Middle frontal gyrus (tissue), 1 donor: ENCODE results near the gene MFSD6.
A peak's percentile ranks its signal among the peaks of the same experiment; 100 is the strongest.
"Not testable (repeated sequence)": the region's sequence is repeated elsewhere in the genome, so short reads cannot be mapped to it uniquely, and the experiment has no call there.

Experiments used
- DNase-seq: peaks from one replicate; pipeline ENCODE4 v3.0.0-alpha.2; 2015; ENCODE audit warnings: low spot score; ENCODE audit errors: extremely low spot score

MFSD6 gene

DNA sequence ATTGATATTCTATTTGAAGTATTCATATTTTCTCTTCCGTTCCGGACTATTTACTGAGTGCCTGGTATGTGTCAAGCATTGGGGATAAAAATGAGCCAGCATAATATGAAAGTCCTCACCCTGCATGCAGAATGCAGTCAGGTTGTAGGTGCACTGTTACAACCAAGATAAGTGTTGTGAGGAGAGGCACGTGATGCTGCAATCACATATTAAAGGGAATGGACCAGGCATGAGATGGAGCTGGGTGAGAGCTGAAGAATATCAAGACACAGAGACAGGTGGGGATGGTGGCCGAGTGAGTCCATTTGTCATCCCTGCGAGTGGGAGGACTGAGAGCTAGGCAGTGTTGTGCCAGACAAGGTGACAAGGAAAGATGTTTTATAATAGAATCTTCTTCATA lies 52.3 kb downstream of the MFSD6 start:
- DNase-seq, result no peak

DNA sequence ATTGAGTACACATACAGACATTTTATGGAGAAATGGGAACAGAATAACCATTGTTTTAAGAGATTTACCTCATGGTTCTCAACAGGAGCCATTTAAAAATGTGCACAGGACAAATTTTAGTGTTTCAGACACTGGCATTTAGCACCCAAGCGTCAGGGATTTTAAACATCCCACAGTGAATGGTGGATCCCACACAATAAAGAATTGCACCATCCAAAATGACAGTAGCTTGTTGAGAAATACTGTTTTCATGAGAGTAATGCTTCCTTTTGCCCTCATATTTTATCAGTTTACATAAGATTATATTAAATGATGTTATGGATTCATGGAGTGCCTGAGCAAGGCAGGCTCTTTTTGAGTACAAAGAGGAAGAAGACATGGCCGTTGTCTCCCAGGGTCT lies 54.0 kb downstream of the MFSD6 start:
- DNase-seq, result no peak

GRCh38 chr2:190462611-190463010 lies 54.5 kb downstream of the MFSD6 start:
- no peak for DNase-seq

DNA sequence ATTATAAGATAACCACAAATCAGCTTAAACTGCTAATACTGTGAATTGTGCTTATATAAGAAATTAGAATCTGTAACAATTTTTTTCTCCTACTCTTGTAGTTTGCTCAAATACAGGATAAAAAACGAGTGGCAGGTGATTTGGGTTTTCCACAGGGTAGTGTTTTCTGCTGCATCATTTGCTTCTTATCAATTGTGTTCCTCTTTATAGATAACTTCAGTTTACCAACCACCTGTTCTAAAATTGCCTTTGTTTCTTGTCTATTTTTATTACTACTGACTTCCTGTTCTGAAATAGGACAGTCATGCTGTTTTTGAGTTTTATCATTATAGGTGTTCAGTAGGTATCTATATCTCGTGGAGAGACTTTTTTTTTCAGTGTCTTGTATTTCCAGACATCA lies 56.9 kb downstream of the MFSD6 start:
- DNase-seq, result no peak

DNA sequence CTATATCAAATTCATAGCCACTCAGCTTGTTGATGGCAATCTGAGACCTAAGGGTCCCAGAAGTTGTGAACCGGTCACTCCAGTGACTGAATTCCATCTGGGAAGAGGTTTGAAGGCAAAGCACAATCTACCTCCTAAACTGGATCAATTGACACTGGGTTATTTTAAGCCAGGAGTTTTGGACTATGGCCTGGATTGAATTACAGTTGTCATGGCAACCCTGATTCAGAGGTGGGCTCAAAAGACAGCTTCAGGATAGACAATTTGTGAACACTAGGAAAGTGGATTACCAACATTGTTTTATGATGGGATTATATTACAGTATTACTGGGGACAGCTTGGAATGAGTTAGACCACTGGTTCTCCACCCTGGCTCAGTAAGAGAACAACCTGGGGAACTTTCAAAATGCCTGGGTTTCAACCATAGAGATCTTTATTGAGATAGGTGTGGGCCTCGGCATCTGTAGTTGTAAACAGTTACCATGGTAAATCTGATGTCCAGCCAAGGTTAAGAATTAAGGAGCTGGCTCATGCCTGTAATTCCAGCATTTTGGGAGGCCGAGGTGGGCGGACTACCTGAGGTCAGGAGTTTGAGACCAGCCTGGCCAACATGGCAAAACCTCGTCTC lies 58.8 kb downstream of the MFSD6 start:
- DNase-seq, result no peak

DNA sequence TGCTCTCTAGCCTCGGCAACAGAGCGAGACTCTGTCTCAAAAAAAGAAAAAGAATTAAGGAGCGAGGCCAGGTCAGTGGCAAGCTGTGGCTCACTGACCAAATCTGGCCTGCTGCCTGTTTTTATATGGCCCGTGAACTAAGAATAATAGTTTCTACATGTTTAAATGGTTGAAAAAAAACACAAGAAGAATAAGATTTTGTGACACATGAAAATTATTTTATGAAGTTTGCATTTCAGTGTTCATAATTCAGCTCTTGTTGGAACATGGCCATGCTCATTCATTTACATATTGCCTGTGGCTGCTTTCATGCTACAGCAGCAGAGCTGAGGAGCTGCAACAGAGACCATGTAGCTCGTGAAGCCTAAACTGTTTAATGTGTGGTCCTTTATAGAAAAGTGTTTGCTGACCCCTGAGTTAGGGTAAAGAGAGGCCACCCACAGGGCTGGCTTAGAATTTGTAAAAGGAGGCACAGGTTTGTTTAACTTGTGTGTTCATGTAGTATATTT lies 59.5 kb downstream of the MFSD6 start:
- peak; percentile 29 for DNase-seq

- not testable (repeated sequence) for DNase-seq
Measured at GRCh38 chr2:190468354-190468753, 60.2 kb downstream of the MFSD6 start.

- DNase-seq, result peak; percentile 49
Measured at GRCh38 chr2:190468814-190469569, 60.8 kb downstream of the MFSD6 start.

- no peak for DNase-seq
Measured at GRCh38 chr2:190469771-190470170, 61.6 kb downstream of the MFSD6 start.

DNA sequence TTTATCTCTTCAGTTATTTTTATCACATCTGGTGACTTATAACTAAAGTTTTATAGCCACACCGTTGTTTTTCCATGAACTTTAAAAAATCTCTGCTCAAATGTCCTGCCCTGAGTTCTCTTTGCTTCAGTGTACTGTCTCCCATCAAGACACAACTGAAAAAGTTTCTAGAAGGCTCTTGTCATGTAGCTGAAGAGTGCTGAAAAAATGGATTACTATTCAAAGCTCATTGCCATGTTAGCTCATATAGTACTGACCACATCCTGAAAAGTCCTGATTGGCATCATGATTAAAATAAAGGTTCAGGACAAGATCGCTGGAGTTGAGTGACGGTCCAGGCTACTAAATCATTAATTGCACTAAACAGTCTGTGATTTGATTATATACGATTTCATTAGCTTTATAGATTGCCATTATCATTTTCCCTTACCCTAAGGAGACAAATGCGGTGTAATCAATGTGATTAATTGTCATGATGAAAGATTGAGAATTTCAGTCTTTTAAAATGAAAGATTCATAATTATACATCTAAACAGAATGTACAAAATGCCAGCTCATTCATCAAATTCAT lies 62.2 kb downstream of the MFSD6 start:
- no peak for DNase-seq

- peak; percentile 59 for DNase-seq
Measured at GRCh38 chr2:190477661-190478454, 69.7 kb downstream of the MFSD6 start.

DNA sequence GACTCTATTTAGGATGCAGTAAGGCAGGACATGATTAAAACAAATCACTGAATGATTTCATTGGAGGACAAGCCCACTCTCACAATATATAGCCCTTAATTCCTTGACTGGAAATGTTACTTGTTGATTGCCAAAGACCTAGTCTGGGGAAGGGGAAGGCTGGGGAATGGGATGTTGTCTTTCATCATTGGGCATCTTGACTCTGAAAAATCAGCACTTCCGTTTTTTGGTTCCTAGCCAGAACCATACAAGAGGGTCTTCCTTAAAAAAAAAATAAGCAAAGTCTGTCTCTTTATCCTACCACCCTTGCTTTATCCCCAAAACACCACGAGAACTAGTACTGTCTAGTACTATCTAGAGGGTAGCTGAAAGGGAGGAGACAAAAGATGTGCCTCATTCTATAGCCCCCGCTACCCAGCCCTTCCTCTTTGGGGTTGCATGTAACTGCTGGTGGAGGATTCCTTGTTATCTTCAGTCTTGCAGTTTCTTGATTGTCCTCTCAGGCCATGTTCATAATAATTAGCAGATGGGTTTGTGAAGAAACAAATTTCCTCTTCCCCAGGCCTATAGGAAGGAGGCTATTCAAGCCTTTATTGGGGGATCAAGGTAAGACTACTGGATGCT lies 70.5 kb downstream of the MFSD6 start:
- DNase-seq, result no peak

DNA sequence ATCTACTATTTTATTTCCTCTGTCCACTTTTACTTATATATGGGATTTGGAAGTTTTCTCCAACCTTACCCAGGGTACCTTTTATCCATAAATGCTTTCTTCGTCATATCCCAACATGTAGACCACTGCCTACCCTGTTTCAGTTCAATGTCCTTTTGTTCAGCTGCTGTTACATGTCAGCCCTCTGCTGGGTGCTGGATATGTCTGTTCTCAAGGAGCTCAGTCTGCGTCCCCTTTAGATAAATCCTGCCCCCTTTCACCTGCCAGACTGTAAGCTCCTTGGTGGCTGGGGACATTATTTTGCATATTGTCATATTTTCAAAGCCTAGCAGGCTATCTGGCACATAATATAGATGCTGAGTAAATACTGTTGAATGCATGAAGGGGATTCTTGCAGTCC lies 73.2 kb downstream of the MFSD6 start:
- no peak for DNase-seq

DNA sequence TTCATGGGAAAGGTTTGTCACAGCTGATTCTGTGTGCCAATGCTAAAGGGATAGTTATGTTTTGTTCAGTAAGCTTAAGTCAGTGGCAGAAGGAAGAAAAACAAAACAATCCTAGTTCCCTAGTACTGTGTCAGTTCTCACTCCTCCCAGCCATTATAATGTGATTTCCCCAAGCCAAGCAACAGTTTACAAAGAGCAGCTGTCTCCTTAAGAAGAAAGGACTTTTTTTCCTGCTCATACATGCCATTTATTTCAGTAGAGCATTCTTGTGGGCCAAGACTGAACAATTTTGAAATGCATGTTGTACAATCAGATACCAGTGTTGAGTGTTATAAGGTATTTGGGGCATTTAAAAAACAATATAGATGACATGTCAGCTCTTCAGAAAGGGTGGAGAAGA lies 74.3 kb downstream of the MFSD6 start:
- DNase-seq, result no peak

DNA sequence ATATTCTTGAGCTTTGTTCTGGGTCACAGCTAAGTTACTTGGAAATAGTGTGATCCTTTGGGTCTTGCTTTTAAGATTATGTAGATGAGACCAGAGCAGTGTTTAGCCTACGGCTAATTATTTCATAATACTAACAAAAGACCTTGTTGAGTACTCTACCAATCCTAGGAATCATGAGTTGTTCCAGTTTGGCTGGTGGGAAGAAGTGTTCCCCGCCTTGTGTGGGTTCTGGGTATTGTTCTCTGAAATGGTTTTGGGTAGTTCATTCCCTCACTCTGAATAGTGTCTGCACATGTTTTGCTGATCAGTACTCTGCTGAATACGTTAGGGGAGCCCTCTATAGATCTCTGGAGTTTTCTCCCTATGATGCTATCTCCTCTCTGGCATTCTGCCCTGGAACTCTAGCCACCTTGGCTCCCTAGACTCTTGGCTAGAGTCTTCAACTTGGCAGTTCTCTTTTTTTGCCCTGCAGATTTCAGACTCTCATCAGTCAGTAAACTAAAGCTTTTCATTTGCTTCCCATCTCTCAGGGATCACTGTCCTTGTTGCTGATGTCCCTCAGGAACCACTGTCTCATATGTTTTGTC lies 78.0 kb downstream of the MFSD6 start:
- DNase-seq, result no peak

DNA sequence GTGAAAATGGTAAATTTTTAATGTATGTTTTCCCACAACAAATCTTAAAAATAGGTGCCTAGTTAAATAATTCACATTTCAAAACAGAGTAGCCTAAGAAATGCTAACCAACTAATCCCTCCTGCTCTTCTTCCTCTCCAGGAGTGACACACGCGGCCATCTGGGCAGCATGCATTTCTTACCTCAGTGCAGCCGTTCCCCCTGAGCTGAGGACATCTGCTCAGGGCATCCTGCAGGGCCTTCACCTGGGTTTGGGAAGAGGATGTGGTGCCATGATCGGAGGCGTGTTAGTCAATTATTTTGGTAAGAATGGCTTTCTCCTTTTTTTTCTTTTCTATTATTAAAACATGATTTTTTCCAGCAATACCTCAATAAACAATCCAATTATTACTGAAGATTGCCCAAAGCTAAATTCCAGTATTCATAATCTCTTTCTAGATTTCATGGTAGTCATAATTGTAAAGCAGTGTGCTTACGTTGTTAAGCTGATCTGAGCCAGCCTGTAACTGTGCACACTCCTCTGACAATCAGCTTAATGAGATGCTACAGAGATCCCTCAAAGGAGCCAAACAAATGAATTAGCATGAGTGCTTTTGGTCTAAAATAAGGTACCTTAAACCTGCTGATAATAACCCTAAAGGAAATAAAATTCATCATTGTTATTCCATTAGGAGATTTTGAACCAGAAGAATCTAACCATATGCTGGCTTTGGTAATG lies 80.5 kb downstream of the MFSD6 start:
- DNase-seq, result no peak

DNA sequence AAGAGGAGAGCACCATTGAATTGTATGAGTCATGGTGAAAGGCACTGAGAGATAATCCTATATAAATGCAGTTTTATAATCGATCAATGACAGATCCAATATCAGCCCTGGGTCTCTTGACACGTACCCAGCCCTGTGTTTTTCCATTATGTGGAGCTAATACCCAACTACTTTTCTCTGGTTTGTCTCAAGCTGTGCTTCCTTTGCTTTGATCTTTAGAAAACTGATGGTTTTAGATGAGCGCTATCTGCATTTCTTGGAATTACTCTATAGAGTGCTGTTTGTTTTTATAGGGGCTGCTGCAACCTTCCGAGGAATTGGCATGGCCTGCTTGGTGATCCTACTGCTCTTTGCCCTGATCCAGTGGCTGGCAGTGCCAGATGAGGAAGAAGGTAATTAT lies 81.3 kb downstream of the MFSD6 start:
- no peak for DNase-seq

DNA sequence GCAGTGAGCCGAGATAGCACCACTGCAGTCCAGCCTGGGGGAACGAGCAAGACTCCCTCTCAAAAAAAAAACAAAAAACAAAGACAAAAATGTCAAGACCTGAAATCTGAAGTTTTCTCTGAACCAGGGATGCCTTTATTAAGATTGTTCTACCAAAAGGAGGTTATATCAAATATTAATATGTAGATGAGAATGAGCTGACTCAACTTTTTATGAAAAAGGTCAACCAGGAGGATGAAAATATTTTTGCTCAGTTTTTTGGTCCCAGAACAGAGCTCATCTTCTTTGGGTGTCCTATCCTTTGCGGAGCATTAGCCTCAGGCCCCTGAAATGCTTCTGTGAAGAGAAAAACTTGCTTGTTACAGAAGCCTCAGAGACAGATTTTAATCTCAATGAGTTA lies 82.3 kb downstream of the MFSD6 start:
- no peak for DNase-seq

DNA sequence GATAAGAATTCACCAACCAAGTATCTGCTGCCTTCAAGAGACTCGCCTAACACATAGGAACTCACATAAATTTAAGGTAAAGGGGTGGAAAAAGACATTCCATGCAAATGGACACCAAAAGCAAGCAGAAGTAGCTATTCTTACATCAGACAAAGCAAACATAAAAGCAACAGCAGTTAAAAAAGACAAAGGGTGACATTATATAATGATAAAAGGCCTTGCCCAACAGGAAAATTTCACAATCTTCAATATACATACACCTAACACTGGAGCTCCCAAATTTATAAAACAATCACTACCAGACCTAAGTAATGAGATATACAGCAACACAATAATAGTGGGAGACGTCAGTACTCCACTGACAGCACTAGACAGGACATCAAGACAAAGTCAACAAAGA lies 84.9 kb downstream of the MFSD6 start:
- DNase-seq, result no peak

- not testable (repeated sequence) for DNase-seq
Measured at GRCh38 chr2:190494600-190495227, 86.6 kb downstream of the MFSD6 start.
